GM12801 (cell line): ENCODE measurements around the gene ACKR2.

Experiments
- TF ChIP-seq, protein P1 (sequence below): IDR thresholded peaks from one replicate; pipeline ENCODE4 v1.5.1; 2011; ENCODE audit warnings: control low read depth; ENCODE audit not compliant: insufficient read length; ENCODE audit errors: extremely low read depth

ACKR2 gene

DNA sequence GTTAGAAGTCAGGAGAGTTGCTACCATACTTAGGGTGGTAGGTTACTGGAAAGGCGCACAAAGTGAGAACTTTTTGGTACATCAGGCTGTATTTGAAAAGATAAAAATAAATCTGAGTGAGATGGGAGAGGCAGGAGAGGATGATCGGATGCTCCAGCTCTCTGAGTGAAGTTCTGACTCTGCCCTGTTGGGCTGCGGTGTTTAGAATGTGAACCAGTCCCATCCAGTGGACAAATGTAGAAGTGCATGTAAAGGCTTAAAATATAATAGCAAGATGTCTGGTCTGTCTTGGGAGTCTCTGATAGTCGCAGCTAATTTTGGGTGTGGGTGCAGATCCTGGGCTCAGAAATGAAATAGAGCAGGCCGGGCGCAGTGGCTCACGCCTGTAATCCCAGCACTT is 30.4 kb downstream of the ACKR2 start:
- TF ChIP-seq, protein P1, sequence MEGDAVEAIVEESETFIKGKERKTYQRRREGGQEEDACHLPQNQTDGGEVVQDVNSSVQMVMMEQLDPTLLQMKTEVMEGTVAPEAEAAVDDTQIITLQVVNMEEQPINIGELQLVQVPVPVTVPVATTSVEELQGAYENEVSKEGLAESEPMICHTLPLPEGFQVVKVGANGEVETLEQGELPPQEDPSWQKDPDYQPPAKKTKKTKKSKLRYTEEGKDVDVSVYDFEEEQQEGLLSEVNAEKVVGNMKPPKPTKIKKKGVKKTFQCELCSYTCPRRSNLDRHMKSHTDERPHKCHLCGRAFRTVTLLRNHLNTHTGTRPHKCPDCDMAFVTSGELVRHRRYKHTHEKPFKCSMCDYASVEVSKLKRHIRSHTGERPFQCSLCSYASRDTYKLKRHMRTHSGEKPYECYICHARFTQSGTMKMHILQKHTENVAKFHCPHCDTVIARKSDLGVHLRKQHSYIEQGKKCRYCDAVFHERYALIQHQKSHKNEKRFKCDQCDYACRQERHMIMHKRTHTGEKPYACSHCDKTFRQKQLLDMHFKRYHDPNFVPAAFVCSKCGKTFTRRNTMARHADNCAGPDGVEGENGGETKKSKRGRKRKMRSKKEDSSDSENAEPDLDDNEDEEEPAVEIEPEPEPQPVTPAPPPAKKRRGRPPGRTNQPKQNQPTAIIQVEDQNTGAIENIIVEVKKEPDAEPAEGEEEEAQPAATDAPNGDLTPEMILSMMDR, result no peak

DNA sequence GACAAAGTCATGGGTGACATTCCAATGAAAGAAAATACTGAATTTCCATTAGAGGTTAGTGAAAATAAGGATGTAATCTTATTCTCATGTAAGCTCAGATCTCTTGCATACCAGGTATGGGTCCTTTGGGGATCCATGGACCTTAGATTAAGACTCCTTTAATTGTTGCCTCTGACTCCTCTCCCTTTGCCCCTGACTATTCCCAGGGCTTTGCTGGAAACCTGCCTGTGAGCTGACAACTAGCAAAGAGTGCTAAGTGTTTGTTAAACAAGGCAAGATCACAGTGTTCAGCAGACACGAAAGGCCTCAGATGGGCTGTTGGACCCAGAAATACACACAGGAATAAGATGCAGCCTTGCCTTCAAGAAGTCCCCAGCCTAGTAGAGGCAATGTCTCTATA is 32.1 kb downstream of the ACKR2 start:
- TF ChIP-seq, protein P1, result no peak

DNA sequence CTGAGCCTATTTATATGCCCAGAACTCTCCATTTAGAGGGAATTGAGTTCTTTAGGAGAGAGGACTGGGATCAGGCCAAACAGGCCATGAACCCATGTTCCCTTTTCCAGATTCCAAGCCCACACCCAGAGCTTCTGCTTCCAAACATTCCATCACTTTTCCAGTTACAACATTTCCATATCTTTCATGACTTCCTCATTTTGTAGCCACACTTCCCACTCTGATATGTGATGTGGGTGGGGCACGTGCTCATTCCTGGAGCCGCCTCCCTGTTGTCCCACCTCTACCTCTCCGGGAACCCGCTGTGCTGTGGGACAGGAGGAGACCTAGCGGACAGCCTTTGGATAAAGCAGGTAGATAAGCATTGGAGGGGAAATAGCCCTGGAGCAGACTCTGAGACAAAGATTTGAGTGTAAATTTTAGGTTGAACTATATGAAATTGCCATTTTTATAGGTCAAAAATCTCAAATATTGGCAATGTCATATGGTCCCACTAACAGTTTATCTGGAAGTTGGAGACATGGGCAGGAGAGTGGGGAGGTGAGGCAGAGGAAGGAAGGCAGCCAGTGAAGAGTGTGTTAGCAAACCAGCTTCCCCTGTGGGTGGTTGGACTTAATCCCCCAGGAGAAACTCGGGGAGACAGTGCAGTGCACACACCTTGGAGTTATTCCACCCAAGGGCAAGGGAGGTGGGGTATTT is 34.6 kb downstream of the ACKR2 start:
- TF ChIP-seq, protein P1, result no peak

DNA sequence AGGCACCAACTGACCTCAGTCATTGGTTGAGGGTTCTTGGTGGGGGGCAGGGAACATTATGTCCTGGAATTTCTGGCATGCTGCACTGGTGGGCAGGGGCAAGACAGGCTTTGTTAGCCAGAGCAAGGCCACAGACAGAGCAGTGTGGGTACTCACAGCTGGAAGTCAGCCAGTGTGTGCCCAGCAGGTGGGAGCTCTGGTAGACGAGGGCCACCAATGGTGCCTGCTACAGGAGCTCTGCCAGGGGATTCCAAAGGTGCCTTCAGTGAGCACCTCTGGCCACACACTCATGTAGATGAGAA is 35.1 kb downstream of the ACKR2 start:
- TF ChIP-seq, protein P1, result no peak

DNA sequence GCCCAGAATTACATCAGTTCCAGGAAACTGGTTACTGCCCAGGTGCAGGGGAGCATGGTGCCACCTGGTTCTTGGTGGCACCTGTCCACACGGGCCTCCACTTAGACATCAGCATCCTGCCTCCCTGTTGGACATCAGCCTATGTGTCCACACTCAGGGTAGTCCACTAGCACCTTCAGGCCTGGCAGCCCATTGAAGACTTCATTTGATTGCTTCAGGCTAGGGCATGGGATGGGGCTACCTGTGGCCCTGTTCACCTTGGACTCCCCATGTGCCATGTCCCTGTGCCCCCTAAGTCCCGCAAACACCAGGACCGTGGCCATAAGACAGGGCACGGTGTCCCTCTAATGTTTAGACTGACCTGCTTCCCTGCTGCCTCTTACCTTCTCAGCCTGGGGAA is 35.6 kb downstream of the ACKR2 start:
- TF ChIP-seq, protein P1, result no peak

DNA sequence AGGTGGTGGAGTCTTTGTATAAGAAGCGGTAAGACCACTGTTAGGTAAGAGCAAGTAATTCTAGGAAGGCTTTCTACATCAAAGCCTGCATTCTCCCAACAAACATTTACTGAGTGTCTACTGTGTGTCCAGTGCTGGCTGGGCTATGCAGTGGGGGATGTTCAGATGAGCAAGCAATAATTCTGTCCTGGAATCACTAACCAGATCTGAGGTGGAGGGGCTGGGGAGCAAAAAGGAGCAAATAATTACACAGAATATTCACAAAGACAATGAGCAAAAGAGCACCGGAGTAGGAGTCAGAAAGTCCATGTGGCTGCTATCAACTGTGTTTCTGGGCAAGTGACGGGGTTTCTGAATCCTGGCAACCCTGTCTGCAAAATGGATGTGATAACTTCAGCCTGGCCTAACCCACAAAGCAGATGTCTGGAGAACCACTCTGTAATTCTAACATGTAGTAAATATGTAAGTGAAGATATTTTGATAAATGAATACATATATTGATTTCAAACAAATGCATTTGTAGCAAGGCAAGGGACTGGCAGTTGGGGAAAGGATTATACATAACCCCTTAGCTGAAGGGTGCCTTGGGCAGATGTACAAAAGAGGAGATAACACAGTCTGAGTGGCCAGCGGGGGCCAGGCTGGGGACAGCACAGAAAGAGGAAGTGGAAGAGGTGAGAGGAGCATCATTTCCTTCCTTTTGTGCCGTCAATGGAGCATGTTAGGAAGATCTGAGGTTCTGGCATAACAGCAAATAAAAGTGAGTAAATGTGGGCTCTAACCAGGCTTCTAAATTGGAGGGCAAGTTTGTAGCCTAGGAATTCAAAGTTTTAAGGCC is 37.7 kb downstream of the ACKR2 start:
- TF ChIP-seq, protein P1, result no peak

DNA sequence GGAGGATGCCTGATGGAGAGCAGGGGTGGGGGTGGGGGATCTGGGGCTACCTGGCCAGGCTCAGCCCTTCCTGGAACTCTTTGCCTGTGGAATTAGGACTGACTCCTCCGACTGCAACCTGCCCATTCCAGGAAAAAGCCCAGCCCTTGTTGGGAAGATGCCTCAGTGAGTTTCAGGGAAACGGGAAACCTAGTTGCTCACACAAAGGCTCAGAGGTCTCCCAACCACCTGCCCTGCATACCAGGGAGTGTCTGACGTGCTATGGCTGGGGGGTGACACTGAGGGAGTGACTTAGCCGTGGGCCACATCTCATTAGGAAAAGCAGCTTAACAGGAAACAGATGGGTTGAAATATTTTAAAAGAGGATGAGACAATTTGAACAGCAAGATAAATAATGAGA is 38.5 kb downstream of the ACKR2 start:
- TF ChIP-seq, protein P1, result no peak
